HG02938 (cell line): ENCODE measurements around the gene RWDD3.

ENCODE experiments used
- ATAC-seq: cut with Tn5 transposase; IDR thresholded peaks from one replicate; pipeline ENCODE4 v1.9.1; 2021; ENCODE audit warnings: mild to moderate bottlenecking, moderate library complexity; ENCODE audit not compliant: unreplicated experiment

RWDD3 gene

GRCh38 chr1:95233737-95234500, at the start of gene RWDD3:
Gene RWDD3, plus strand, starts transcription at chr1:95234210. Its CDS starts 21 bp downstream, at chr1:95234231.
- peak; percentile 92 for ATAC-seq

GRCh38 chr1:95186149-95186548, 47.9 kb upstream of the RWDD3 start:
- ATAC-seq, result no peak

- no peak for ATAC-seq
Observed at GRCh38 chr1:95193591-95193990, 40.4 kb upstream of the RWDD3 start.

GRCh38 chr1:95195046-95195445, 39.0 kb upstream of the RWDD3 start:
- ATAC-seq, result no peak

- no peak for ATAC-seq
Observed at GRCh38 chr1:95196017-95196416, 38.0 kb upstream of the RWDD3 start.

- ATAC-seq, result no peak
Observed at GRCh38 chr1:95197616-95198252, 36.3 kb upstream of the RWDD3 start.

GRCh38 chr1:95201905-95202304, 32.1 kb upstream of the RWDD3 start:
- no peak for ATAC-seq

GRCh38 chr1:95203908-95204437, 30.0 kb upstream of the RWDD3 start:
- ATAC-seq, result no peak

- ATAC-seq, result no peak
Observed at GRCh38 chr1:95206514-95206913, 27.5 kb upstream of the RWDD3 start.

- ATAC-seq, result no peak
Observed at GRCh38 chr1:95207223-95207935, 26.6 kb upstream of the RWDD3 start.

- no peak for ATAC-seq
Observed at GRCh38 chr1:95208876-95209275, 25.1 kb upstream of the RWDD3 start.

GRCh38 chr1:95209291-95209690, 24.7 kb upstream of the RWDD3 start:
- no peak for ATAC-seq

GRCh38 chr1:95216292-95216990, 17.6 kb upstream of the RWDD3 start:
- no peak for ATAC-seq

GRCh38 chr1:95217371-95217770, 16.6 kb upstream of the RWDD3 start:
- ATAC-seq, result no peak

GRCh38 chr1:95219407-95219806, 14.6 kb upstream of the RWDD3 start:
- no peak for ATAC-seq

- ATAC-seq, result no peak
Observed at GRCh38 chr1:95221306-95221705, 12.7 kb upstream of the RWDD3 start.

GRCh38 chr1:95222629-95223028, 11.4 kb upstream of the RWDD3 start:
- ATAC-seq, result no peak

- no peak for ATAC-seq
Observed at GRCh38 chr1:95223110-95223509, 10.9 kb upstream of the RWDD3 start.

- no peak for ATAC-seq
Observed at GRCh38 chr1:95226781-95227660, 7.0 kb upstream of the RWDD3 start.

- no peak for ATAC-seq
Observed at GRCh38 chr1:95229037-95229436, 5.0 kb upstream of the RWDD3 start.
